Activated B cell treated with CpG ODN at 0.5 μM for 24 hours (primary cell): ENCODE measurements around the gene RUSC1. TPM values are rescaled to one million over a fixed set of nuclear protein-coding genes. Genes with fewer than 3 reads are reported as not detected.
A peak's percentile ranks its signal among the peaks of the same experiment; 100 is the strongest.

Source experiments
- ATAC-seq: fragments of 200-7000 bp; cut with Tn5 transposase; one replicate; pipeline ENCODE4 v1.10.0; 2021; ENCODE audit warnings: low read depth, mild to moderate bottlenecking, moderate library complexity
- CTCF ChIA-PET: fragments of 350-600 bp; sonication (Branson Sonifier 250); formaldehyde crosslinking; loops from one replicate; lab custom pipeline; 2021; ENCODE audit warnings: antibody characterized with exemption; lab: Charles Lee
- POLR2A ChIA-PET: fragments of 350-600 bp; sonication (Branson Sonifier 250); formaldehyde crosslinking; loops from one replicate; lab custom pipeline; 2021; ENCODE audit warnings: antibody characterized with exemption; lab: Charles Lee
- DNase-seq: peaks from one replicate; pipeline ENCODE4 v3.0.0; 2022
- H3K27ac Mint-ChIP-seq: one replicate; pipeline ENCODE4 v1.8.0; 2020; ENCODE audit warnings: mixed read lengths
- H3K27me3 Mint-ChIP-seq: one replicate; pipeline ENCODE4 v1.8.0; 2021; ENCODE audit warnings: mixed read lengths
- H3K36me3 Mint-ChIP-seq: one replicate; pipeline ENCODE4 v1.8.0; 2021; ENCODE audit warnings: low read depth, mixed read lengths
- H3K4me1 Mint-ChIP-seq: one replicate; pipeline ENCODE4 v1.8.0; 2021; ENCODE audit warnings: mixed read lengths
- H3K4me3 Mint-ChIP-seq: one replicate; pipeline ENCODE4 v1.8.0; 2020; ENCODE audit warnings: mild to moderate bottlenecking, mixed read lengths
- H3K9me3 Mint-ChIP-seq: one replicate; pipeline ENCODE4 v1.8.0; 2020; ENCODE audit warnings: mixed read lengths
- CTCF ChIP-seq: fragments of 200-600 bp; IDR thresholded peaks from one replicate; pipeline ENCODE4 v1.8.0; 2022; ENCODE audit warnings: antibody characterized with exemption, mild to moderate bottlenecking
- intact Hi-C: fragments of 100-400 bp; cut with micrococcal nuclease; formaldehyde crosslinking; loops from one replicate; pipeline ENCODE4 v1.15.1; 2024
- total RNA-seq: library from RNA; stranded (reverse); gene quantifications from 2 replicates; pipeline ENCODE4 v1.2.3, GENCODE V29; 2022

The RUSC1 gene
- total RNA-seq, 1 donor from 2014 or later: 15.0 TPM

- TF ChIP-seq CTCF: no peak
- Mint-ChIP-seq H3K36me3 (peaks cover 23% of the 10 kb centered on the region), H3K9me3 (no peaks in the 10 kb centered on the region), H3K27me3 (no peaks in the 10 kb centered on the region), H3K4me1 (peaks cover 39% of the 10 kb centered on the region), H3K27ac (no peak overlapping the region), H3K4me3 (peak overlapping the region; percentile 74)
- DNase-seq (no peak), ATAC-seq (no peak)
- intact Hi-C loops: loop anchor here (5.0 kb wide), 2 partner anchors 130 to 235 kb away; no protein-coding TSS in a partner anchor
- CTCF ChIA-PET: interaction anchor here (0.8 to 5.9 kb wide), 6 partner anchors 14 to 406 kb away, joined by 3 to 79 read pairs (median 10); partner anchors contain the start of genes CLK2 and FDPS
- POLR2A ChIA-PET: interaction anchor here (0.6 to 3.4 kb wide), 10 partner anchors 15 to 273 kb away, joined by 3 to 39 read pairs (median 8); partner anchors contain the start of genes CLK2, ENTREP3, FDPS and HCN3
Observed at GRCh38 chr1:155322571-155322952, 1.9 kb downstream of the RUSC1 start.

DNA sequence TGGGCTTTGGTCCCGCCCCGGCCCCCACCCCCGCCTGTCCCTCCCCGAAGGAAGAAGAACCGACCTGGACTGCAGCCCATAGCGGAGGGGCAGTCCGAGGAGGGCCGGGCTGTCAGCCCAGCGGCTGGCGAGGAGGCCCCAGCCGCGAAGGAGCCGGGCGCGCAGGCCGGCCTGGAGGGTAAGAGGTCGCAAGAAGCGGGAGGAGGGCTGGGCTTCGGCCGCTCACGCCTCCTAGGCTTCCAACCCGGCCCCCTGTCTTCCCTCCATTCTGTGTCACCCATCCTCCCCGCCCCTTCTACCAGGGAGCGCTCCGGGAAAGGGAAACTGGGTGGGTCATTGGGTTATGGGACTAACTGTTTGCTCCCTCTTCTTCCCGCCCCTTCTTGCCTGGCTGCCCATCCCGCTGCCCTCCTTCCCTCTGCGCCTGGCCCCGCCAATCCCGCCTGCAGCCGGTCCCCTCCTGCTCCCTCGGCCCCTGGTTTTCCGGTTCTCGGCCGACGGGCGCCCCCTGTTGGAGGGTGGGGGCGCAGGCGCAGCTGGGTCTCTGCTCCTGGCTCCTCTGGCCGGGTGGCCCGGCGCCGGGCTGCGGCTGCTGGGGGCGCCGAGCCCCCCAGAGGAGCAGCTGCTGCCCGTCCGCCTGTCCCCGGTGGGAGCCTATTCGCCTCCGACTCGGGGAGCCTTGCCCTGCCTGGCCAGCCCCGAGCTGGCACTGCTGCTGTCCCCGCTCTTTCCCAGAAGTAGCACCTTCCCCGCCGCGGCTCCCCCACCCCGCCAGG is 2.4 kb downstream of the RUSC1 start:
- ATAC-seq (peak; percentile 47), DNase-seq (peak; percentile 92)
- intact Hi-C loops: loop anchor here (1.0 to 5.0 kb wide), 11 partner anchors 15 to 269 kb away; partner anchors contain the start of genes ASH1L, CLK2, ENTREP3 and FDPS
- H3K36me3 Mint-ChIP-seq: peaks cover 17% of the 10 kb centered on the region
- CTCF ChIA-PET: interaction anchor here (0.7 to 5.9 kb wide), 15 partner anchors 10 to 406 kb away, joined by 3 to 79 read pairs (median 4); partner anchors contain the start of genes CLK2, ENTREP3, FDPS and THBS3
- no peak for TF ChIP-seq CTCF
- peak overlapping the region; percentile 88 for H3K4me3 Mint-ChIP-seq
- H3K27ac Mint-ChIP-seq: peak overlapping the region; percentile 46
- no peaks in the 10 kb centered on the region for H3K9me3 Mint-ChIP-seq
- POLR2A ChIA-PET: interaction anchor here (0.6 to 3.4 kb wide), 20 partner anchors 10 to 536 kb away, joined by 3 to 39 read pairs (median 4); partner anchors contain the start of genes ASH1L, CLK2, ENTREP3 and FDPS
- peaks cover 39% of the 10 kb centered on the region for H3K4me1 Mint-ChIP-seq
- no peaks in the 10 kb centered on the region for H3K27me3 Mint-ChIP-seq

GRCh38 chr1:155323729-155324036 is 3.0 kb downstream of the RUSC1 start:
- H3K36me3 Mint-ChIP-seq: peaks cover 12% of the 10 kb centered on the region
- peak overlapping the region; percentile 78 for H3K27ac Mint-ChIP-seq
- H3K4me1 Mint-ChIP-seq: peaks cover 39% of the 10 kb centered on the region
- peak overlapping the region; percentile 88 for H3K4me3 Mint-ChIP-seq
- no peaks in the 10 kb centered on the region for H3K27me3 Mint-ChIP-seq
- intact Hi-C loops: loop anchor here (1.0 to 5.0 kb wide), 12 partner anchors 15 to 269 kb away; partner anchors contain the start of genes ASH1L, CLK2, ENTREP3 and FDPS
- H3K9me3 Mint-ChIP-seq: no peaks in the 10 kb centered on the region
- POLR2A ChIA-PET: interaction anchor here (0.6 to 3.3 kb wide), 19 partner anchors 10 to 536 kb away, joined by 3 to 39 read pairs (median 4); partner anchors contain the start of genes ASH1L, CLK2, FDPS and KRTCAP2
- no peak for TF ChIP-seq CTCF
- CTCF ChIA-PET: interaction anchor here (0.7 to 5.9 kb wide), 16 partner anchors 11 to 405 kb away, joined by 3 to 79 read pairs (median 4); partner anchors contain the start of genes CLK2, ENTREP3, FDPS and THBS3
- DNase-seq: peak; percentile 80
- ATAC-seq: peak; percentile 62

GRCh38 chr1:155324037-155324716 is 3.5 kb downstream of the RUSC1 start:
- no peaks in the 10 kb centered on the region for H3K9me3 Mint-ChIP-seq
- CTCF ChIA-PET: interaction anchor here (0.7 to 5.9 kb wide), 15 partner anchors 11 to 405 kb away, joined by 3 to 79 read pairs (median 4); partner anchors contain the start of genes CLK2, ENTREP3, FDPS and THBS3
- H3K27me3 Mint-ChIP-seq: no peaks in the 10 kb centered on the region
- peaks cover 36% of the 10 kb centered on the region for H3K4me1 Mint-ChIP-seq
- POLR2A ChIA-PET: interaction anchor here (0.6 to 3.3 kb wide), 17 partner anchors 11 to 535 kb away, joined by 3 to 39 read pairs (median 4); partner anchors contain the start of genes ASH1L, CLK2, FDPS and KRTCAP2
- peak; percentile 81 for DNase-seq
- H3K36me3 Mint-ChIP-seq: peaks cover 7% of the 10 kb centered on the region
- H3K27ac Mint-ChIP-seq: peak overlapping the region; percentile 78
- ATAC-seq: peak; percentile 78
- peak overlapping the region; percentile 88 for H3K4me3 Mint-ChIP-seq
- intact Hi-C loops: loop anchor here (1.0 to 5.0 kb wide), 3 partner anchors 132 to 237 kb away; no protein-coding TSS in a partner anchor
- no peak for TF ChIP-seq CTCF
